ENCODE data around the gene MEG3. TPM values are rescaled to one million over a fixed set of nuclear protein-coding genes. Genes with fewer than 3 reads are reported as not detected.

Gene MEG3
- total and polyA plus RNA-seq, 2 of the 8 experiments (the other 6 are each of a cell fraction or from before 2014, with no cell fraction given), result 0.17 to 1.1 TPM

- H3K4ac ChIP-seq (replicated peaks; ENCODE audit: insufficient read length, low read depth, low read length), result no peak overlapping the region
- H2BK20ac ChIP-seq (ENCODE audit: low read length), result no peak overlapping the region
- no peak overlapping the region for H3K18ac ChIP-seq (ENCODE audit: extremely low read depth, low read length)
- FAIRE-seq (no peak), DNase-seq (ENCODE audit: low read depth in 1 of 2, low spot score in 2 of 2) (no peak)
- no peak overlapping the region for H4K91ac ChIP-seq (replicated peaks; ENCODE audit: insufficient read length, low read length)
- no peak overlapping the region for H2BK12ac ChIP-seq (ENCODE audit: low read depth, low read length)
- no peak overlapping the region for H2BK15ac ChIP-seq (ENCODE audit: low read length)
- H3K4me3 ChIP-seq (ENCODE audit: extremely low read depth in 1 of 4, insufficient read depth in 2 of 4, low read depth in 3 of 4, low read length in 4 of 4), result no peak overlapping the region
- no peak overlapping the region for H3K4me2 ChIP-seq (ENCODE audit: insufficient read depth in 1 of 2, low read depth in 2 of 2, low read length in 2 of 2)
- CTCF ChIA-PET (ENCODE audit: partially characterized antibody), result interaction anchor here (0.7 kb wide), 1 partner anchor 121 kb away, joined by 3 read pairs; no protein-coding TSS in a partner anchor
- no peaks in the 10 kb centered on the region for H3K36me3 ChIP-seq (ENCODE audit: control insufficient read depth in 2 of 4, insufficient read depth in 4 of 4, low read length in 3 of 4)
- H3K9me3 ChIP-seq (ENCODE audit: insufficient read depth in 2 of 2, low read depth in 1 of 2, low read length in 1 of 2), result no peaks in the 10 kb centered on the region
- H3K56ac ChIP-seq (replicated peaks; ENCODE audit: insufficient read length, low read depth, low read length), result no peak overlapping the region
- H4K20me1 ChIP-seq (replicated peaks in 1 of 2; ENCODE audit: control insufficient read depth in 1 of 2, insufficient read depth in 2 of 2, low read length in 2 of 2), result no peaks in the 10 kb centered on the region
- no peak overlapping the region for H3K14ac ChIP-seq (ENCODE audit: insufficient read length)
- WGBS, 2 experiments (ENCODE audit: extremely low coverage in 1 of 2, insufficient coverage in 1 of 2, insufficient read length in 1 of 2, insufficient replicate concordance in 2 of 2, low coverage in 1 of 2, low lambda C conversion rate in 2 of 2, missing lambda C conversion rate in 1 of 2), result 89% methylated on average over 7 of the region's 7 CpGs; no CpG with 5 or more reads in 1 of the 2 experiments
- no peak for TF ChIP-seq TEAD4 (IDR thresholded peaks at IDR 0.05; ENCODE audit: low read depth, low read length)
- TF ChIP-seq EZH2 (IDR thresholded peaks at IDR 0.05; ENCODE audit: low read depth, low read length, severe bottlenecking), result no peak
- no peak for TF ChIP-seq CTBP2 (IDR thresholded peaks at IDR 0.05; ENCODE audit: borderline replicate concordance, insufficient read depth, insufficient read length, low read length)
- no peak overlapping the region for H3K9ac ChIP-seq (replicated peaks in 1 of 4; ENCODE audit: extremely low read depth in 1 of 4, low read depth in 3 of 4, low read length in 3 of 4)
- H4K5ac ChIP-seq (ENCODE audit: insufficient read length, low read depth, low read length), result no peak overlapping the region
- no peak overlapping the region for H2AK5ac ChIP-seq (ENCODE audit: low read depth, low read length)
- H3K4me1 ChIP-seq (replicated peaks in 1 of 4; ENCODE audit: control insufficient read depth in 3 of 4, insufficient read depth in 4 of 4, low read length in 3 of 4), result no peaks in the 10 kb centered on the region
- H2BK120ac ChIP-seq (replicated peaks; ENCODE audit: low read depth, low read length), result no peak overlapping the region
- no peak overlapping the region for H2AFZ ChIP-seq (ENCODE audit: low read length)
- no peak overlapping the region for H2BK5ac ChIP-seq (ENCODE audit: low read depth, low read length)
- H4K8ac ChIP-seq (ENCODE audit: extremely low read depth, insufficient read depth, low read length), result no peak overlapping the region; the same call in 1 of the 2 replicates
- no peaks in the 10 kb centered on the region; a peak in 1 of 7 replicates for H3K27me3 ChIP-seq (replicated peaks in 1 of 4; ENCODE audit: control insufficient read depth in 3 of 4, extremely low read depth in 1 of 4, insufficient read depth in 3 of 4, low read length in 3 of 4)
- no peaks in the 10 kb centered on the region for H3K23me2 ChIP-seq (ENCODE audit: low read depth, low read length)
- no peak overlapping the region for H3K23ac ChIP-seq (ENCODE audit: insufficient read length)
- no peaks in the 10 kb centered on the region for H3K79me1 ChIP-seq (ENCODE audit: low read depth, low read length)
- H3K79me2 ChIP-seq (ENCODE audit: control insufficient read depth in 1 of 2, insufficient read depth in 2 of 2, low read length in 2 of 2), result no peaks in the 10 kb centered on the region
- POLR2A ChIA-PET (ENCODE audit: partially characterized antibody), result no interaction called here
- H3K27ac ChIP-seq (ENCODE audit: low read depth, low read length), result no peak overlapping the region
Observed at GRCh38 chr14:100778526-100778882, 47.4 kb upstream of the MEG3 start.

Measured in H1 (cell line).